Thoracic aorta (tissue), 2 donors: ENCODE results near the gene QPCT. TPM values are rescaled to one million over a fixed set of nuclear protein-coding genes. Genes with fewer than 3 reads are reported as not detected.
"Not testable (repeated sequence)": the region's sequence is repeated elsewhere in the genome, so short reads cannot be mapped to it uniquely, and the experiment has no call there.

Experiments
- ATAC-seq: fragments of 150-250 bp; one replicate; pipeline ENCODE4 v1.8.0; 2017; ENCODE audit warnings: low read depth; ENCODE audit not compliant: insufficient number of reproducible peaks, low FRiP score
- DNase-seq: peaks from one replicate; pipeline ENCODE4 v3.0.0-alpha.2; 2020; ENCODE audit warnings: low spot score
- H3K27ac ChIP-seq, 2 donors: fragments of 200-600 bp; sonication (generic); 1 replicate in 1 of 2; 2 replicates in 1 of 2; pipeline ENCODE4 v1.5.1; 2016; ENCODE audit warnings: mild to moderate bottlenecking in 2 of 2, moderate library complexity in 2 of 2
- H3K27me3 ChIP-seq: fragments of 200-600 bp; sonication (generic); replicated peaks from 2 replicates; pipeline ENCODE4 v1.6.0; 2016; ENCODE audit warnings: mild to moderate bottlenecking; ENCODE audit not compliant: insufficient read depth
- H3K36me3 ChIP-seq: fragments of 200-600 bp; sonication (generic); one replicate; pipeline ENCODE4 v1.5.1; 2016
- H3K4me1 ChIP-seq, 2 donors: fragments of 200-600 bp; sonication (generic); 1 replicate in 1 of 2; 2 replicates in 1 of 2; pipeline versions ENCODE4 v1.5.1 to v1.6.0; 2016; ENCODE audit warnings: low read depth in 2 of 2, mild to moderate bottlenecking in 1 of 2; ENCODE audit not compliant: control insufficient read depth in 1 of 2
- H3K4me3 ChIP-seq: fragments of 200-600 bp; sonication (generic); 2 replicates; pipeline ENCODE4 v1.5.1; 2016; ENCODE audit warnings: mild to moderate bottlenecking
- H3K9me3 ChIP-seq: fragments of 200-600 bp; sonication (generic); 2 replicates; pipeline ENCODE4 v1.5.1; 2016
- total RNA-seq, 2 donors: library from RNA; depleted of rRNA; stranded (reverse); fragments of >200 nt; gene quantifications; one replicate each; pipeline versions ENCODE4 v1.1.0 to v1.2.3, GENCODE V29; 2016
- TF ChIP-seq, protein P1 (sequence below): fragments of 200-600 bp; sonication (generic); IDR thresholded peaks from one replicate; pipeline ENCODE4 v1.5.1; 2019; ENCODE audit warnings: antibody characterized with exemption

Gene QPCT
- total RNA-seq, 2 donors from 2014 or later = 5.0 to 6.8 TPM

DNA sequence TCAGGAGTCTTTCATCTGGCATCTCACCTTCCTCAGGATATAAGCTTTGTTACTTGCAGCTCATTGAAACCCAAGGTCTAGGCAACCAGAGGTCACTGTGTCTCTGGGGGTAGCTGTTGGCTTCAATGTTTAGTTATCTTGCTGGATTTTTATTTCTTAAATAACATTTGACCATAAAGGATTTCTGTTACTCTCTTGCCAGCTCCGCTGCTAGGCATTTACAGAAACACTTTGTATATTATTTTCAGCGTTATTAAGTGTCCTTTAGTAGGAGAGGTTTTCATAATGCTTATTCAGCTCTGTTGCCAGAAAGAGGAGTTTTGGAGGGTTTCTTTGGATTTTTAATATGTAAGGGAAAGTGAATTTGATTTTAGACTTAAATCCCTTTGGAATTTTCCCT, 61.4 kb downstream of the QPCT start:
- Histone ChIP-seq H3K36me3 (no peaks in the 10 kb centered on the region), H3K9me3 (no peaks in the 10 kb centered on the region), H3K4me1 (no peaks in the 10 kb centered on the region), H3K27me3 (no peaks in the 10 kb centered on the region), H3K27ac (no peak overlapping the region), H3K4me3 (no peak overlapping the region)
- ATAC-seq (no peak), DNase-seq (no peak)
- TF ChIP-seq, protein P1, sequence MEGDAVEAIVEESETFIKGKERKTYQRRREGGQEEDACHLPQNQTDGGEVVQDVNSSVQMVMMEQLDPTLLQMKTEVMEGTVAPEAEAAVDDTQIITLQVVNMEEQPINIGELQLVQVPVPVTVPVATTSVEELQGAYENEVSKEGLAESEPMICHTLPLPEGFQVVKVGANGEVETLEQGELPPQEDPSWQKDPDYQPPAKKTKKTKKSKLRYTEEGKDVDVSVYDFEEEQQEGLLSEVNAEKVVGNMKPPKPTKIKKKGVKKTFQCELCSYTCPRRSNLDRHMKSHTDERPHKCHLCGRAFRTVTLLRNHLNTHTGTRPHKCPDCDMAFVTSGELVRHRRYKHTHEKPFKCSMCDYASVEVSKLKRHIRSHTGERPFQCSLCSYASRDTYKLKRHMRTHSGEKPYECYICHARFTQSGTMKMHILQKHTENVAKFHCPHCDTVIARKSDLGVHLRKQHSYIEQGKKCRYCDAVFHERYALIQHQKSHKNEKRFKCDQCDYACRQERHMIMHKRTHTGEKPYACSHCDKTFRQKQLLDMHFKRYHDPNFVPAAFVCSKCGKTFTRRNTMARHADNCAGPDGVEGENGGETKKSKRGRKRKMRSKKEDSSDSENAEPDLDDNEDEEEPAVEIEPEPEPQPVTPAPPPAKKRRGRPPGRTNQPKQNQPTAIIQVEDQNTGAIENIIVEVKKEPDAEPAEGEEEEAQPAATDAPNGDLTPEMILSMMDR = no peak

DNA sequence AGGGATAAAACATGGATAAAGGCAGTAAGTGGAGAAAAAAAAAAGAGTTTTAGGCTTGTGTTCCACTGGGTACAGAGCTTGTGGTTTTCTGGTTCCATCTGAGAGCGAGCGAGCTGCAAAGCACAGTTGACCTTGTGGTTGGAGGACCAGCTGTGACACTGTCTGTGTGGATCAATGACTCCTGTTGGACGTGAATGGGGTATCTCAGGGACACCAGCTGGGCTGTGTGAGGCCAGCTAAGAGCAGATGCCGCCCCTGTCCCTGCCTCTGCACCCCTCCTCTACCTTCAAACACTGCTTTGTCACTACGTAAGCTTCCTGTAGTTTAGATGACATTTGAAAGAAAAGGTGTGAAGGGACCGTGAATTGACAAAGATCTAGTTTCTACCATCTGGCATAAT, 67.8 kb downstream of the QPCT start:
- TF ChIP-seq, protein P1 = no peak
- Histone ChIP-seq H3K27me3 (no peaks in the 10 kb centered on the region), H3K4me1 (peaks cover 0 to 15% of the 10 kb centered on the region in 2 donors), H3K9me3 (no peaks in the 10 kb centered on the region), H3K4me3 (no peak overlapping the region), H3K36me3 (no peaks in the 10 kb centered on the region), H3K27ac (no peak overlapping the region)
- ATAC-seq = no peak
- DNase-seq = no peak

DNA sequence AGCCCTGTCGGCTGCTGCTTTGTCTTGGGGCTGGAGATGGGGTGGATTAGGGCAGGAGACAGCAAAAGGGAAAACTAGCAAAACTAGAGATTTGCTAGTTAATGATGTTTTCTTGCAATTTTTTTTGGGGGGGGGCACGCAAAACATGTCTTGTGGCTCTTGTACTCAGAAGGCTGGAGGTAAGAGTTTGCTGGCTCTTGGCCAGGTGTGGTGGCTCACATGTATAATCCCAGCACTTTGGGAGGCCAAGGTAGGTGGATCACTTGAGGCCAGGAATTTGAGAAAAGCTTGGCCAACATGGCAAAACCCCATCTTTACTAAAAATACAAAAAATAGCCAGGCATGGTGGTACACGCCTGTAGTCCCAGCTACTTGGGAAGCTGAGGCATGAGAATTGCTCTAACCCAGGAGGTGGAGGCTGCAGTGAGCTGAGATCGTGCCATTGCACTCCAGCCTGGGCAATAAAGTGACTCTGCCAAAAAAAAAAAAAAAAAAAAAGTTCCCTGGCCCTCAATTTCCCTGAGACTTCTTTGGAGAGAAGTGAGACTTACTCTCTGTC, 69.6 kb downstream of the QPCT start:
- H3K4me3 ChIP-seq, ATAC-seq, H3K27me3 ChIP-seq, DNase-seq, H3K9me3 ChIP-seq, H3K36me3 ChIP-seq: not testable (repeated sequence)
- H3K4me1 ChIP-seq = peaks cover 0 to 24% of the 10 kb centered on the region in 2 donors
- H3K27ac ChIP-seq = peak overlapping the region in 1 of 2 donors; percentile 4

DNA sequence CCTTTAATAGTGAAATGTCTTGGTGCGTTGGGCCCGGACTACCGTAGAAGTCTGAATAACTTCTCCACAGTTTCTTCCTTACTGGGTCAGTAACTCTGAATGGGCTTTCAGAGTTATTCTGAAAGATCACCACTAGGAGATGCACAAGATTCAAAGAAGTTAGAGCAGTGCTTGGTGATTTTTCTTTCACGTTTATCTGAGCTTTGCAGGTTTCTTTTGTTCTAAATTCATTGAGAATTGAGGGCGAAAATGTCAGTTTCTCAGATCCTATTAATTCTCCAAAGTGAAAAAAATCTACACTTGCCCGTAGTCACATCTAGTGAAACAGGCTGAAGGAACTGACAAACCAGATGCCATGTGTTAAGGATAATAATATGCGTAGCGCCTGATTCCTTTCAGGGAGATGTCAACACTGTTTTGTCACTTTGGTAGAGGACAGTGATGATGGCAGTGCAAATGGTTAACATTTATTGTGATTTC, 70.1 kb downstream of the QPCT start:
- Histone ChIP-seq H3K4me3 (no peak overlapping the region), H3K4me1 (peaks cover 0 to 24% of the 10 kb centered on the region in 2 donors), H3K27ac (peak overlapping the region in 1 of 2 donors; percentile 4), H3K27me3 (no peaks in the 10 kb centered on the region), H3K9me3 (no peaks in the 10 kb centered on the region), H3K36me3 (no peaks in the 10 kb centered on the region)
- TF ChIP-seq, protein P1 = peak; percentile 93
- ATAC-seq = peak; percentile 78
- no peak for DNase-seq

DNA sequence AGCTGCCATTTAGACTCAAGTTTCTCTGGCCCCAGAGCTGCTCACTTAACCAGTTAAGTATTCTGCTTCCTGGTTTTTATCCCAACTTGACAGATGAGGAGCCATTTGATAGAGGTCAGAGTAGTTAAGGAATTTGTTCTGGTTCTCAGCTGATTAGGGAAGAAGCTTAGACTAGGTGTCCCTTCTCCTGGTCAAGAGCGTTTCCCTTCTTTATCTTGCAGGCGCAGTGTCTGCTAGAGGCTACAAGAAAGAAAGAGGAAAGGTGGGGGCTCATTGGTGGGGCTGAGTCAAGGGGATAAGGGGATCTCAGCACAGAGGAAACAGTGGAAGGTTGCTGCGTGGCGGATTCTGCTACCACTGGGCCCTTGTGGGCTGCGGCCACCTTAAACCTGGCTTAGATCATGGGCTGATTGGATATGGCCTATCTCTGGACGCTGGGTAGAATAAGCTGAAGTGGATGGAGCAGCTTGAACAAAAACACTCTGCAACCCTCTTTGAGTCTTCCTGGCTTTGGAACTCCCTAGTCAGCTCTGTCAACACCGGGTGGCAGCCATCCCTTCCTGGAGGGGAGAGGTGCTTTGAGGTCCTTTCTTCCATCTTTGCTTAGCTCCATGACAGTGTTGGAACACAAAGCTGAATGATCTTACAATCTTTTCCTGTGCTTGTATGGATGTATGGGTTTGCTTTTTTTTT, 70.8 kb downstream of the QPCT start:
- H3K9me3 ChIP-seq = no peaks in the 10 kb centered on the region
- H3K27me3 ChIP-seq = no peaks in the 10 kb centered on the region
- no peaks in the 10 kb centered on the region for H3K36me3 ChIP-seq
- no peak overlapping the region for H3K4me3 ChIP-seq
- H3K27ac ChIP-seq = no peak overlapping the region
- TF ChIP-seq, protein P1 = no peak
- DNase-seq = no peak
- peaks cover 0 to 24% of the 10 kb centered on the region in 2 donors for H3K4me1 ChIP-seq
- ATAC-seq = no peak
